HEK293T (cell line): ENCODE measurements around the gene RPL26.
"Not testable (repeated sequence)": the region's sequence is repeated elsewhere in the genome, so short reads cannot be mapped to it uniquely, and the experiment has no call there.

Source experiments
- CTCF ChIA-PET: fragments of 350-600 bp; formaldehyde crosslinking; extraction: SDS; loops from one replicate; lab custom pipeline; 2021; ENCODE audit warnings: antibody characterized with exemption, inconsistent platforms; lab: Yijun Ruan, JAX
- POLR2A ChIA-PET: fragments of 350-600 bp; formaldehyde crosslinking; extraction: SDS; loops from one replicate; lab custom pipeline; 2020; ENCODE audit warnings: antibody characterized with exemption, inconsistent platforms; lab: Yijun Ruan, JAX
- DNase-seq: peaks from one replicate; pipeline ENCODE4 v3.0.0; 2012; ENCODE audit warnings: mixed read lengths; ENCODE audit errors: extremely low spot score
- ARNT ChIP-seq: fragments of 450-650 bp; IDR thresholded peaks from 2 replicates; pipeline ENCODE4 v1.6.1; 2017; ENCODE audit warnings: mild to moderate bottlenecking
- BHLHE40 ChIP-seq: fragments of 450-650 bp; IDR thresholded peaks from 2 replicates; pipeline ENCODE4 v1.6.1; 2016; ENCODE audit warnings: mild to moderate bottlenecking, moderate library complexity, borderline replicate concordance
- CTBP1 ChIP-seq: fragments of 450-650 bp; IDR thresholded peaks from 2 replicates; pipeline ENCODE4 v1.6.1; 2016; ENCODE audit warnings: borderline replicate concordance
- ELF4 ChIP-seq: fragments of 450-650 bp; IDR thresholded peaks from 2 replicates; pipeline ENCODE4 v1.6.1; 2017; ENCODE audit warnings: antibody characterized with exemption
- FOXA1 ChIP-seq: fragments of 450-650 bp; IDR thresholded peaks from 2 replicates; pipeline ENCODE4 v1.6.1; 2016; ENCODE audit warnings: mild to moderate bottlenecking
- FOXK2 ChIP-seq: fragments of 450-650 bp; IDR thresholded peaks from 2 replicates; pipeline ENCODE4 v1.6.1; 2016; ENCODE audit warnings: mild to moderate bottlenecking
- FOXM1 ChIP-seq: fragments of 450-650 bp; IDR thresholded peaks from 2 replicates; pipeline ENCODE4 v1.6.1; 2017; ENCODE audit warnings: mild to moderate bottlenecking, borderline replicate concordance
- HDGF ChIP-seq: fragments of 450-650 bp; IDR thresholded peaks from 2 replicates; pipeline ENCODE4 v1.6.1; 2017; ENCODE audit warnings: antibody characterized with exemption, borderline replicate concordance
- L3MBTL2 ChIP-seq: fragments of 450-650 bp; conservative IDR thresholded peaks from 2 replicates; pipeline ENCODE4 v1.6.1; 2016; ENCODE audit warnings: mild to moderate bottlenecking
- LEF1 ChIP-seq: fragments of 450-650 bp; IDR thresholded peaks from 2 replicates; pipeline ENCODE4 v1.6.1; 2017; ENCODE audit warnings: mild to moderate bottlenecking, borderline replicate concordance
- NFRKB ChIP-seq: fragments of 450-650 bp; IDR thresholded peaks from 2 replicates; pipeline ENCODE4 v1.6.1; 2016; ENCODE audit warnings: mild to moderate bottlenecking, moderate library complexity
- PKNOX1 ChIP-seq: fragments of 450-650 bp; IDR thresholded peaks from 2 replicates; pipeline ENCODE4 v1.6.1; 2016
- SP1 ChIP-seq: fragments of 450-650 bp; IDR thresholded peaks from 2 replicates; pipeline ENCODE4 v1.6.1; 2017
- SUZ12 ChIP-seq: fragments of 450-650 bp; IDR thresholded peaks from 2 replicates; pipeline ENCODE4 v1.6.1; 2016; ENCODE audit warnings: mild to moderate bottlenecking
- TARDBP ChIP-seq: fragments of 450-650 bp; IDR thresholded peaks from 2 replicates; pipeline ENCODE4 v1.6.1; 2016
- ZNF384 ChIP-seq: fragments of 450-650 bp; IDR thresholded peaks from 2 replicates; pipeline ENCODE4 v1.6.1; 2016

The RPL26 gene

GRCh38 chr17:8384801-8385378 is 1.9 kb upstream of the RPL26 start:
- CTCF ChIA-PET = no interaction called here
- POLR2A ChIA-PET = no interaction called here
- DNase-seq = no peak
- no peak for TF ChIP-seq PKNOX1
- TF ChIP-seq ELF4 = no peak
- no peak for TF ChIP-seq LEF1
- TF ChIP-seq SP1 = no peak
- no peak for TF ChIP-seq FOXK2
- TF ChIP-seq ARNT = no peak
- no peak for TF ChIP-seq CTBP1
- TF ChIP-seq ZNF384 = no peak
- no peak for TF ChIP-seq TARDBP
- no peak for TF ChIP-seq BHLHE40
- no peak for TF ChIP-seq L3MBTL2
- TF ChIP-seq FOXA1 = no peak

GRCh38 chr17:8382880-8383142 is 182 bp downstream of the RPL26 start:
- ChIA-PET POLR2A (interaction anchor here (1.0 to 2.1 kb wide), 4 partner anchors 10 to 244 kb away, joined by 3 to 6 read pairs (median 4); no protein-coding TSS in a partner anchor), CTCF (no interaction called here)
- TF ChIP-seq NFRKB (no peak; the same call in none of the 2 replicates), BHLHE40 (no peak), ARNT (no peak), ZNF384 (no peak), LEF1 (no peak), CTBP1 (no peak), FOXM1 (no peak), L3MBTL2 (peak; percentile 68; the same call in 1 of the 2 replicates)
- no peak for DNase-seq

- POLR2A ChIA-PET = interaction anchor here (0.7 to 2.1 kb wide), 8 partner anchors 10 to 248 kb away, joined by 3 to 6 read pairs (median 3); partner anchors contain the start of gene MYH10
- CTCF ChIA-PET = interaction anchor here (0.6 to 0.7 kb wide), 2 partner anchors 316 to 400 kb away, joined by 3 to 4 read pairs; no protein-coding TSS in a partner anchor
- no peak for DNase-seq
- TF ChIP-seq PKNOX1 (no peak), SP1 (no peak), BHLHE40 (no peak), HDGF (no peak), TARDBP (no peak)
Measured at GRCh38 chr17:8382052-8382879, 727 bp downstream of the RPL26 start.

- ChIA-PET CTCF (no interaction called here), POLR2A (no interaction called here)
- DNase-seq = no peak
- TF ChIP-seq ARNT = no peak
- TF ChIP-seq L3MBTL2 = no peak
- no peak for TF ChIP-seq FOXA1
- no peak for TF ChIP-seq SP1
- TF ChIP-seq ELF4 = no peak
- no peak for TF ChIP-seq PKNOX1
- TF ChIP-seq BHLHE40 = no peak
- no peak for TF ChIP-seq FOXM1
- no peak for TF ChIP-seq CTBP1
- TF ChIP-seq FOXK2 = no peak
- no peak for TF ChIP-seq NFRKB
- TF ChIP-seq LEF1 = no peak
- TF ChIP-seq SUZ12 = no peak
- no peak for TF ChIP-seq TARDBP
- no peak for TF ChIP-seq HDGF
- TF ChIP-seq ZNF384 = no peak
Measured at GRCh38 chr17:8380049-8380448, 2.9 kb downstream of the RPL26 start.

- CTCF ChIA-PET, POLR2A ChIA-PET, DNase-seq: not testable (repeated sequence)
Measured at GRCh38 chr17:8378117-8378516, 4.9 kb downstream of the RPL26 start.

- TF ChIP-seq FOXK2 (no peak), BHLHE40 (no peak), ELF4 (no peak), ZNF384 (no peak), NFRKB (no peak), SP1 (no peak), FOXA1 (no peak), LEF1 (no peak), FOXM1 (no peak), HDGF (no peak), ARNT (no peak), SUZ12 (no peak)
- ChIA-PET CTCF (interaction anchor here (1.1 kb wide), 1 partner anchor 82 kb away, joined by 3 read pairs; the partner anchor contains the start of gene SLC25A35), POLR2A (interaction anchor here (0.8 to 2.4 kb wide), 8 partner anchors 17 to 368 kb away, joined by 3 to 9 read pairs (median 4); partner anchors contain the start of gene SLC25A35)
- DNase-seq = no peak
Measured at GRCh38 chr17:8377422-8377821, 5.6 kb downstream of the RPL26 start.
